Renal cortical epithelial cell (primary cell): Measurements from ENCODE around the gene GNB1L. TPM values are rescaled to one million over a fixed set of nuclear protein-coding genes. Genes with fewer than 3 reads are reported as not detected.

Experiments used
- DNase-seq: peaks from one replicate; pipeline ENCODE4 v3.0.0-alpha.2; 2011; ENCODE audit warnings: low read depth
- total RNA-seq: library from RNA; depleted of rRNA; stranded (reverse); fragments of >200 nt; gene quantifications from 2 replicates; pipeline ENCODE4 v1.2.3, GENCODE V29; 2014

The GNB1L gene
- total RNA-seq, 1 donor from 2014 or later = 4.9 TPM

GRCh38 chr22:19776433-19777031, 78.1 kb downstream of the GNB1L start:
- DNase-seq = no peak

GRCh38 chr22:19775496-19776325, 79.0 kb downstream of the GNB1L start:
- no peak for DNase-seq

- no peak for DNase-seq
Measured at GRCh38 chr22:19774628-19775027, 80.0 kb downstream of the GNB1L start.

GRCh38 chr22:19773470-19774040, 81.1 kb downstream of the GNB1L start:
- no peak for DNase-seq

GRCh38 chr22:19772673-19773469, 81.8 kb downstream of the GNB1L start:
- no peak for DNase-seq

GRCh38 chr22:19772422-19772672, 82.3 kb downstream of the GNB1L start:
- no peak for DNase-seq

GRCh38 chr22:19770349-19771220, 84.1 kb downstream of the GNB1L start:
- no peak for DNase-seq

GRCh38 chr22:19769393-19769715, 85.3 kb downstream of the GNB1L start:
- DNase-seq = no peak

- no peak for DNase-seq
Measured at GRCh38 chr22:19767427-19768341, 87.0 kb downstream of the GNB1L start.

- DNase-seq = no peak
Measured at GRCh38 chr22:19766511-19767426, 87.9 kb downstream of the GNB1L start.

- DNase-seq = no peak
Measured at GRCh38 chr22:19766240-19766510, 88.5 kb downstream of the GNB1L start.

- DNase-seq = no peak
Measured at GRCh38 chr22:19765477-19766239, 89.0 kb downstream of the GNB1L start.

GRCh38 chr22:19764636-19765476, 89.8 kb downstream of the GNB1L start:
- DNase-seq = no peak

GRCh38 chr22:19764299-19764593, 90.4 kb downstream of the GNB1L start:
- no peak for DNase-seq

GRCh38 chr22:19763458-19764298, 91.0 kb downstream of the GNB1L start:
- no peak for DNase-seq

- no peak for DNase-seq
Measured at GRCh38 chr22:19762568-19763457, 91.9 kb downstream of the GNB1L start.
